Keratinocyte (primary cell): ENCODE measurements around the gene WDR46.

Experiments used
- CTCF ChIP-seq, 3 experiments: IDR thresholded peaks in 1 of 3; conservative IDR thresholded peaks in 1 of 3; optimal IDR thresholded peaks in 1 of 3; 2 replicates in 2 of 3; 3 replicates in 1 of 3; pipeline versions ENCODE3 to v1.5.1; 2011; ENCODE audit warnings: low read length in 3 of 3, mild to moderate bottlenecking in 3 of 3, moderate library complexity in 2 of 3, control low read depth in 1 of 3, inconsistent platforms in 1 of 3; ENCODE audit not compliant: insufficient read depth in 2 of 3; ENCODE audit errors: extremely low read depth in 1 of 3
- EZH2 ChIP-seq: IDR thresholded peaks from one replicate; pipeline ENCODE4 v1.6.1; 2012; ENCODE audit warnings: inconsistent platforms, mild to moderate bottlenecking, low read length, moderate library complexity

- TF ChIP-seq CTCF (optimal IDR thresholded peaks at IDR 0.05 in 1 of 3, IDR thresholded peaks at IDR 0.05 in 1 of 3, conservative IDR thresholded peaks at IDR 0.05 in 1 of 3; ENCODE audit: extremely low read depth in 1 of 3, insufficient read depth in 2 of 3, low read length in 3 of 3) (no peak), EZH2 (no peak)
Measured at GRCh38 chr6:33259032-33259431, 30.0 kb downstream of the WDR46 start.
